Activated naive CD4-positive, alpha-beta T cell treated with anti-CD3 and anti-CD28 coated beads for 36 hours (primary cell): ENCODE measurements around the gene CCND1. TPM values are rescaled to one million over a fixed set of nuclear protein-coding genes. Genes with fewer than 3 reads are reported as not detected.

ENCODE experiments used
- CTCF ChIA-PET: fragments of 350-600 bp; sonication (Branson Sonifier 250); formaldehyde crosslinking; loops from one replicate; lab custom pipeline; 2021; ENCODE audit warnings: antibody characterized with exemption; lab: Charles Lee
- DNase-seq: peaks from one replicate; pipeline ENCODE4 v3.0.0-alpha.2; 2020
- H3K27ac Mint-ChIP-seq: one replicate; pipeline ENCODE4 v1.8.0; 2021; ENCODE audit warnings: mild to moderate bottlenecking, mixed read lengths
- H3K27me3 Mint-ChIP-seq: one replicate; pipeline ENCODE4 v1.8.0; 2021; ENCODE audit warnings: low read depth, mixed read lengths
- H3K36me3 Mint-ChIP-seq: one replicate; pipeline ENCODE4 v1.8.0; 2021; ENCODE audit warnings: low read depth, mixed read lengths
- H3K4me1 Mint-ChIP-seq: one replicate; pipeline ENCODE4 v1.8.0; 2021; ENCODE audit warnings: low read depth, mixed read lengths
- H3K4me3 Mint-ChIP-seq: one replicate; pipeline ENCODE4 v1.8.0; 2021; ENCODE audit warnings: mild to moderate bottlenecking, moderate library complexity, mixed read lengths
- H3K9me3 Mint-ChIP-seq: one replicate; pipeline ENCODE4 v1.8.0; 2021; ENCODE audit warnings: mixed read lengths
- intact Hi-C: fragments of 100-400 bp; cut with micrococcal nuclease; formaldehyde crosslinking; loops from one replicate; pipeline ENCODE4 v1.15.1; 2023
- total RNA-seq, 2 experiments: library from RNA; stranded (reverse); gene quantifications; one replicate each; pipeline ENCODE4 v1.2.3, GENCODE V29; 2021

Gene CCND1
- total RNA-seq, 2 experiments from 2014 or later = 0.22 to 0.74 TPM

- Mint-ChIP-seq H3K9me3 (no peaks in the 10 kb centered on the region), H3K36me3 (no peaks in the 10 kb centered on the region), H3K4me1 (peaks cover 34% of the 10 kb centered on the region), H3K27ac (no peak overlapping the region), H3K4me3 (no peak overlapping the region), H3K27me3 (peaks cover 39% of the 10 kb centered on the region)
- intact Hi-C loops = no loop called here
- CTCF ChIA-PET = no interaction called here
- no peak for DNase-seq
Measured at GRCh38 chr11:69637941-69638871, 2.8 kb upstream of the CCND1 start.

GRCh38 chr11:69638941-69639681, 1.8 kb upstream of the CCND1 start:
- Mint-ChIP-seq H3K4me1 (peaks cover 36% of the 10 kb centered on the region), H3K36me3 (no peaks in the 10 kb centered on the region), H3K9me3 (no peaks in the 10 kb centered on the region), H3K4me3 (no peak overlapping the region), H3K27me3 (peaks cover 39% of the 10 kb centered on the region), H3K27ac (no peak overlapping the region)
- CTCF ChIA-PET = no interaction called here
- intact Hi-C loops = no loop called here
- DNase-seq = peak; percentile 36

GRCh38 chr11:69639831-69640230, 1.1 kb upstream of the CCND1 start:
- Mint-ChIP-seq H3K27ac (no peak overlapping the region), H3K4me3 (no peak overlapping the region), H3K9me3 (no peaks in the 10 kb centered on the region), H3K27me3 (peaks cover 39% of the 10 kb centered on the region), H3K36me3 (no peaks in the 10 kb centered on the region), H3K4me1 (peaks cover 36% of the 10 kb centered on the region)
- DNase-seq = no peak
- CTCF ChIA-PET = no interaction called here
- intact Hi-C loops = no loop called here

GRCh38 chr11:69640260-69640994, 529 bp upstream of the CCND1 start:
- CTCF ChIA-PET = no interaction called here
- peaks cover 39% of the 10 kb centered on the region for H3K27me3 Mint-ChIP-seq
- peak overlapping the region; percentile 21 for H3K4me3 Mint-ChIP-seq
- no peaks in the 10 kb centered on the region for H3K36me3 Mint-ChIP-seq
- H3K4me1 Mint-ChIP-seq = peaks cover 36% of the 10 kb centered on the region
- no peak for DNase-seq
- intact Hi-C loops = no loop called here
- no peaks in the 10 kb centered on the region for H3K9me3 Mint-ChIP-seq
- H3K27ac Mint-ChIP-seq = no peak overlapping the region

GRCh38 chr11:69641681-69642548, 959 bp downstream of the CCND1 start:
- H3K36me3 Mint-ChIP-seq = no peaks in the 10 kb centered on the region
- peak overlapping the region; percentile 66 for H3K4me3 Mint-ChIP-seq
- H3K27ac Mint-ChIP-seq = no peak overlapping the region
- intact Hi-C loops = loop anchor here (2.0 kb wide), 1 partner anchor 199 kb away; no protein-coding TSS in a partner anchor
- H3K27me3 Mint-ChIP-seq = peaks cover 27% of the 10 kb centered on the region
- CTCF ChIA-PET = interaction anchor here (0.5 to 3.4 kb wide), 8 partner anchors 12 to 1185 kb away, joined by 3 to 21 read pairs (median 3); partner anchors contain the start of genes LTO1 and MYEOV
- no peak for DNase-seq
- peaks cover 35% of the 10 kb centered on the region for H3K4me1 Mint-ChIP-seq
- H3K9me3 Mint-ChIP-seq = no peaks in the 10 kb centered on the region

- intact Hi-C loops = loop anchor here (2.0 kb wide), 1 partner anchor 200 kb away; no protein-coding TSS in a partner anchor
- peak; percentile 30 for DNase-seq
- no peaks in the 10 kb centered on the region for H3K36me3 Mint-ChIP-seq
- no peak overlapping the region for H3K4me3 Mint-ChIP-seq
- peaks cover 24% of the 10 kb centered on the region for H3K27me3 Mint-ChIP-seq
- H3K27ac Mint-ChIP-seq = no peak overlapping the region
- no peaks in the 10 kb centered on the region for H3K9me3 Mint-ChIP-seq
- CTCF ChIA-PET = interaction anchor here (0.5 to 3.4 kb wide), 15 partner anchors 11 to 1184 kb away, joined by 3 to 21 read pairs (median 3); partner anchors contain the start of genes LTO1 and MYEOV
- peaks cover 32% of the 10 kb centered on the region for H3K4me1 Mint-ChIP-seq
Measured at GRCh38 chr11:69642549-69642912, 1.6 kb downstream of the CCND1 start.

GRCh38 chr11:69642913-69643632, 2.1 kb downstream of the CCND1 start:
- CTCF ChIA-PET = interaction anchor here (0.6 to 3.4 kb wide), 18 partner anchors 11 to 1184 kb away, joined by 3 to 21 read pairs (median 3); partner anchors contain the start of genes LTO1 and MYEOV
- Mint-ChIP-seq H3K27me3 (peaks cover 20% of the 10 kb centered on the region), H3K4me1 (peaks cover 27% of the 10 kb centered on the region), H3K27ac (no peak overlapping the region), H3K36me3 (no peaks in the 10 kb centered on the region), H3K9me3 (no peaks in the 10 kb centered on the region), H3K4me3 (peak overlapping the region; percentile 52)
- peak; percentile 71 for DNase-seq
- intact Hi-C loops = loop anchor here (1.0 to 2.0 kb wide), 4 partner anchors 200 to 542 kb away; no protein-coding TSS in a partner anchor

- no peak for DNase-seq
- no peaks in the 10 kb centered on the region for H3K36me3 Mint-ChIP-seq
- peaks cover 17% of the 10 kb centered on the region for H3K27me3 Mint-ChIP-seq
- CTCF ChIA-PET = interaction anchor here (0.6 to 3.4 kb wide), 17 partner anchors 10 to 617 kb away, joined by 3 to 21 read pairs (median 3); partner anchors contain the start of genes LTO1 and MYEOV
- peak overlapping the region; percentile 27 for H3K4me3 Mint-ChIP-seq
- intact Hi-C loops = loop anchor here (1.0 to 2.0 kb wide), 4 partner anchors 201 to 542 kb away; no protein-coding TSS in a partner anchor
- no peaks in the 10 kb centered on the region for H3K9me3 Mint-ChIP-seq
- H3K27ac Mint-ChIP-seq = no peak overlapping the region
- peaks cover 24% of the 10 kb centered on the region for H3K4me1 Mint-ChIP-seq
Measured at GRCh38 chr11:69643646-69644045, 2.7 kb downstream of the CCND1 start.

- peak overlapping the region; percentile 27 for H3K4me3 Mint-ChIP-seq
- DNase-seq = no peak
- H3K27ac Mint-ChIP-seq = no peak overlapping the region
- H3K4me1 Mint-ChIP-seq = peaks cover 22% of the 10 kb centered on the region
- intact Hi-C loops = no loop called here
- no peaks in the 10 kb centered on the region for H3K9me3 Mint-ChIP-seq
- no peaks in the 10 kb centered on the region for H3K36me3 Mint-ChIP-seq
- peaks cover 17% of the 10 kb centered on the region for H3K27me3 Mint-ChIP-seq
- CTCF ChIA-PET = interaction anchor here (0.6 to 3.4 kb wide), 9 partner anchors 9 to 543 kb away, joined by 3 to 21 read pairs (median 3); partner anchors contain the start of genes LTO1 and MYEOV
Measured at GRCh38 chr11:69644071-69644961, 3.4 kb downstream of the CCND1 start.
